Stomach smooth muscle (tissue), 2 donors: ENCODE results near the gene ADAMTS2.

Source experiments
- H3K27ac ChIP-seq: one replicate; pipeline ENCODE4 v1.7.0; 2013; ENCODE audit warnings: mild to moderate bottlenecking, low read length, inconsistent platforms
- H3K27me3 ChIP-seq, 2 donors: one replicate each; pipeline ENCODE4 v1.7.0; 2013; ENCODE audit warnings: low read length in 2 of 2; ENCODE audit not compliant: insufficient read depth in 2 of 2, control insufficient read depth in 1 of 2
- H3K36me3 ChIP-seq, 2 donors: one replicate each; pipeline ENCODE4 v1.7.0; 2013; ENCODE audit warnings: low read length in 2 of 2; ENCODE audit not compliant: control insufficient read depth in 2 of 2, insufficient read depth in 2 of 2
- H3K4me1 ChIP-seq: one replicate; pipeline ENCODE4 v1.7.0; 2013; ENCODE audit warnings: low read length; ENCODE audit not compliant: control insufficient read depth, insufficient read depth
- H3K4me3 ChIP-seq, 2 donors: one replicate each; pipeline ENCODE4 v1.7.0; 2013; ENCODE audit warnings: low read length in 2 of 2
- H3K9ac ChIP-seq, 2 donors: one replicate each; pipeline ENCODE4 v1.7.0; 2013; ENCODE audit warnings: low read length in 2 of 2, mild to moderate bottlenecking in 1 of 2
- H3K9me3 ChIP-seq, 2 donors: one replicate each; pipeline ENCODE4 v1.7.0; 2013; ENCODE audit warnings: low read length in 2 of 2; ENCODE audit not compliant: control insufficient read depth in 2 of 2
- donor health status: healthy.
- donor health status: Pancreatic carcinoma.

Gene ADAMTS2

DNA sequence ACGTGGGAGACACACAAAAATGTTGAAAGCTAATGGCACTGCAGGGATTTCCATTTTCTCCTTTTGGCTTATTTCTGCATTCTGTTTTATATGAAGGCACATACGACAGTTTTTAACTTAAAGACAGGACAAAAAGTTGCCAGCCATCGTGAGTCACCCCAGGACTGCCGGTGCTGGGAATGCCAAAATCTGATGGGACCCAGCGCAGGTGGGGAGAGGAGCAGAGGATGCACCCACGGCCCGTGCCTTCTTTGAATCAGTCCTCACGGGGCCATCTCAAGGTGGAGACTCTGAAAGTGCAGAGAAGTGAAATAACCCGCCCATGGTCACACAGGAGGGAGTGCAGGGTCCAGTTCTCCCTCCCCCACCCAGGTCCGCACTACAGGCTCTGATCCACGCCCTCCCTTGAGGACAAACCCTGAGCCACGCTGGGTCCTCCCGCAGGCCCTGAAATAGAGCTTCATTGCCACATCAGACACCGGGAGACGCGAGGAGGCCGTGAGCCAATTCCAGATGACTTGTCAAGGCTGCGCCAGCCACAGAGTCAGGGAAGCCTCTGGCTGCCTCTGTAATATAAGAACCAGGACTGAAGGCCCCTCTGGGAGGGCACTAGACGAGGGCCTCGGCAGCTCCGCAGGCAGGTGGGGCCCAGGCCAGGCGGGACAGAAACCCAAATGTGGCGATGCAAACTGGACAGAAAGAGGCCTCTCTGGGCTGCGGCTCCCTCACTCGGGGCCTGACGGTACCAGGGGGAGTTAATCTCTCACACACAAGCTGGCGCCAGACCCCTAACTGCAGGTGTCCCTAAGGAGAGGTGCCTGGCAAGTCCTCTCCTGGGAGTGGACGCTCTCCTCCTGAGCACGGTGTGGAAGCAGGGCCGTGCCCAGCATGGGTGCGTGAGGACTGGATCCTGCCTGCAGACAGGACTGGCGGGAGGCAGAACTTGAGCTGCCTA is 22.9 kb downstream of the ADAMTS2 start:
- Histone ChIP-seq H3K4me3 (no peak overlapping the region), H3K36me3 (no peaks in the 10 kb centered on the region), H3K4me1 (no peaks in the 10 kb centered on the region), H3K27ac (no peak overlapping the region), H3K9me3 (no peaks in the 10 kb centered on the region), H3K27me3 (peaks cover 0 to 4% of the 10 kb centered on the region in 2 donors), H3K9ac (no peak overlapping the region)

DNA sequence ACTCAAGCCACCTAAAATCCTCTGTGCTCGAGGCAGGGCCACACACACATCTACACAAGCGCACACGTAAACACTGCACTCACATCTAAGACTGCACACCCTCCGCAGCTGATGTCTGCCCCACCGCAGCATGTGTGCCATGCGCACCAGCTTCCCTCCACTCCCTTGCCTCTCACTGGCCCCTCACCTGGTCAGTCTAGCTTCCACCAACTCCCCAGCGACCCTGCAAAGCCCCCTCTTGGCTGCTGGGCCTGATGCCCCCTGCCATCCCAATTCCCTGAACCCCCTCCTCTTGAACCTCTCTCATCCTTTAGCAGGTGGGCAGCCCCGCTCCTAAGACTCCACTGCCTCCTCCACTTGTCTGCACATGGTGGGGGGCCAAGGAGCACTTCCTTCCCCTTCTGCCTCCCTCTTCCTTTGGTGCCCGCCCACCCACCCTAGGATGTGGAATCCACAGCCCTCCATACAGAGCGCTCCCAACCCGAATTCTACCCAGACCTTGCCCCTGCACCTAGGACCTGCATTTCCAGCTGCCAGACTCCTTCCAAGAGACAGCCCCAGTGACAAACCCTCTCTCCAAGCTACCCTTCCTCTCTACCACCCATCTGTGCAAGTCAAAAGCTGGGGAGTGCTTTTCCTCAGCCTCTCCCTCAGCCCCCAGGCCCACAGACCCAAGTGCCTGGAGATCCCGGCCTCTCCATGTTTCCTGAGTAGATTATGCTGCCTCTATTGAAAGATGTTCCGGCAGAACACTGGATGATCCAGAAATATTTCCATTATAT is 23.9 kb downstream of the ADAMTS2 start:
- Histone ChIP-seq H3K4me3 (no peak overlapping the region), H3K27me3 (peaks cover 0 to 2% of the 10 kb centered on the region in 2 donors), H3K9ac (no peak overlapping the region), H3K36me3 (no peaks in the 10 kb centered on the region), H3K4me1 (no peaks in the 10 kb centered on the region), H3K9me3 (no peaks in the 10 kb centered on the region), H3K27ac (no peak overlapping the region)

DNA sequence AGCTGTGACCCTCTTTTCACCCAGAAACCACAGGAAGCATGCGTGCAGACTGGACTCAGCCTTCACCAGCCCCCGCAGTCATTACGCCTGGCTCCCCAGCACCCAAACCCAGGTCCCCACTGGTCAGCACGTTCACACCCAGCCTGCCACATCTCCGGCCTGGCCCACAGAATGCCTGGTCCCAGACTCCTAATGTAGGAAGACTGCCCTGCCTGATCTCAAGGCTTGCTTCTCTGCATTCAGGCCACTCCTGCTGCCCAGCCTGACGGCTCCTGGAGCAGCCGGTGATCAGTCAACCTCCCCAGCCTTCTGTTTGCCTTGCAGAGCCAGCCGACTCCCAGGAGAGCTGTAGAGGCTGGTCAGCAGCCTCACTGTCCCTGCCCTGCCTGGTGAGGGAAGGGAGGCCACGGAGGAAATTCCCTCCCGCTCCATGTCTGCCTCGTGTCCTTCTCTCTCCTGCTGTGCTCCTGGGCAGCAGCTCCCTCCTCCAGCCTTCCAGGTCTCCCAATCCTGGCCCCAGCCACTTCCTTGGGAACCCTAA is 25.4 kb downstream of the ADAMTS2 start:
- Histone ChIP-seq H3K4me3 (no peak overlapping the region), H3K9me3 (no peaks in the 10 kb centered on the region), H3K27ac (no peak overlapping the region), H3K27me3 (peaks cover 0 to 2% of the 10 kb centered on the region in 2 donors), H3K36me3 (no peaks in the 10 kb centered on the region), H3K9ac (no peak overlapping the region), H3K4me1 (peaks cover 4% of the 10 kb centered on the region)

DNA sequence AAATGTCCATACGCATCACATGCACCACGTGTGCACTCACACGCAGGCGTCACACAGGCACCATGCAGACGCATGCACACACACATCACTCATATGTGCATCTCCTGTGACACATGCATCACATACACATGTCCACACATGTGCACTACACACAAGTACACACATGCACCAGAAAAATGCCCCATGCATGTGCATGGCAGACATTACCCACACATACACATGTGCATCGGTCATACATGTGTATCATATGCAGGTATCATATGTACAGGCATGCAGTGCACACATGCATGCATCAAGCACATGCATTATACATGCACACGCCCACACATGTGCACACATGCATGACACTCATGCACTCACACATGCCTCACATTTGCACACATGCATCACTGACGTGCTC is 26.1 kb downstream of the ADAMTS2 start:
- H3K9ac ChIP-seq = no peak overlapping the region
- H3K27ac ChIP-seq = no peak overlapping the region
- H3K4me1 ChIP-seq = peaks cover 11% of the 10 kb centered on the region
- H3K9me3 ChIP-seq = no peaks in the 10 kb centered on the region
- H3K27me3 ChIP-seq = peaks cover 0 to 2% of the 10 kb centered on the region in 2 donors
- H3K36me3 ChIP-seq = no peaks in the 10 kb centered on the region
- no peak overlapping the region for H3K4me3 ChIP-seq

DNA sequence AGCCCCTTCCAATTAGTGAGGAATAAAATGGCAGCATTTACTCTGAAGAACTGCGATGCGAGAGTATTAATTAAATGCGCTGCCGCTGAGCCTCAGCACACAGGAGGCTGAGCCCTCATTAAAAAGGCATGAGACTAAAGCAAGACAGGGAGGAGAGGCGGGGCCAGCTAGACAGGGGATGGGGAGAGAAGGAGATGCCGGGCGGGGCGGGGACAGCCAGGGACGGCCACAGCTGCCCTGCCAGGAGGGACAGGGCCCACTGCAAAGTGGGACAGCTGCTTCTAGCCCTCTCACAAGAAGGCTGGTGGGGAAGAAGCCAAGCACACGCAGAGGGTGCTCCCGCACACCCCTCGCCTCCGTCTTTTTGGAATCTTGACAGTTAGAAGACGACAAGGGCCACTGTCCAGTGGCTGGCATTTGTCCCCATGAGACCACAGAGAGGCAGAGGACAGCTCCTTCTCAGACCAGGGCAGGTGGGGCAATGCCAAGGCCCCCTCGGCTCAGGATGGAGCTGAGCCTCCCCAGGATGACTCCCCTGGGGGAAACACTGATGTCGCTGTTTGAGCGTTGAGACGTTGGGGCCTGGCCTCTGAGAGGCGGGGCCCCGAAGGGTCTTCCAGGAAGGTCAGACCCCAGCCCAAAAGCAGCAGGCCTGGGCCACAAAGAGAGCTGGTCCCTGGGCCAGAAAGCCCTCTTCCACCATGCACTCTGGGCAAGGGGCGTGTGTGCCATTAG is 26.9 kb downstream of the ADAMTS2 start:
- Histone ChIP-seq H3K4me3 (no peak overlapping the region), H3K4me1 (peaks cover 14% of the 10 kb centered on the region), H3K27me3 (peaks cover 0 to 2% of the 10 kb centered on the region in 2 donors), H3K36me3 (no peaks in the 10 kb centered on the region), H3K9me3 (no peaks in the 10 kb centered on the region), H3K27ac (no peak overlapping the region), H3K9ac (no peak overlapping the region)

DNA sequence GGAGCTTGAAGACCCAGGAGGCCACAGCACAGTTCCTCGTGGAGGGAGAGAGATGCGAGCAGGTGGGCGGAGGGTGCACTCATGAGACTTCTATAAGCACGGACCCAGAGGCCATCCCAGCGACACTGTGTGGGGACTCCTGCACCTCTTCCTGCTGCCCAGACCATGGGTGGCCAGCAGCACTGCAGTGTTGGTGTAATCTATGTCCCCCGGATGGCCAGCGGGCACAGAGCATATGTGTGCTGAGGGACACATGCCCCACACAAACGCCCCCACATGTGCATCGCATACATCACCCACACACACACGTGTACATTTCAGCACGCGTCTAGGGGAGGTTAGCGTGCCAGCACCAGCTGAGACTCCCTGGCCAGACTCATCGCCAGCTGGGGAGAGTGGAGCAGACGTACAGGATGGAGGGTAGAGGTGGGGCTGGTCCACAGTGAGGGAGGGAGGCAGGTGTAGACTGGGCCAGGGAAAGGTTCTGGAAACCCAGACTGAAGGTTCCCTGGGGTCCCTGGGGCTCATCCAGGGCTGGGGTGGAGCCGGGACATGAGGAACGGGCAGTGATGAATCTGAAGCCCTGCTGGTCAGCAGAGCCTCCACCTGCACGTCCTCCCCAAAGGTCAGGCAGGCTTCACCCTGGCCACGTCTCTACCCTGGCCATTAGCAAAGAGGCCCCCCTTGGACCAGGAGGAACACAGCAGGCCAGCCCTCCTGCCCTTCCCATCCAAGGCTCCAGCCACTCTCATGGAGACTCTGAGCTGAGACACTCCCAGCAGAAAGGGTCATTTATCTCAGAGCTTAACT is 27.6 kb downstream of the ADAMTS2 start:
- H3K4me1 ChIP-seq = peaks cover 14% of the 10 kb centered on the region
- no peak overlapping the region for H3K4me3 ChIP-seq

DNA sequence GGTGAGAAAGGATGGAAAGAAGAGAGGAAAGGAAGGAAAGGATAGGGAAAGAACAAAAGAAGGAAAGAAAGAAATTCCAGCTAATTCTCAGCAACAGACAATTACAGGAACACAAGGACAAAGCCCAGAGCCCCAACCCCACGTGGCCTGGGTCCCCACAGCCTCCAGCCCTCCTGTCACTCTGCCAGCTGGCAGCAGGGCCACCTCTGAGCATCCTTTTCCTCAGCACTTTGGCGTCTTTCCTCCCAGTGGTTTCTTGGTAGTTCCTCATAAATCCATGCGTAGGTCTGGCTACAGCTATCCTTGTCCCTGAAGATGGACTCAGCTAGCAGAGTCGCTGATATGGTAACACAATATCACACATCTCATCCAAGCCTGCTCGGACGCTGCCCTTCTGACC is 28.3 kb downstream of the ADAMTS2 start:
- H3K4me1 ChIP-seq = peaks cover 14% of the 10 kb centered on the region
- H3K27me3 ChIP-seq = peaks cover 0 to 2% of the 10 kb centered on the region in 2 donors
- no peak overlapping the region for H3K27ac ChIP-seq
- peaks cover 0 to 2% of the 10 kb centered on the region in 2 donors for H3K9me3 ChIP-seq
- no peak overlapping the region for H3K9ac ChIP-seq
- no peak overlapping the region for H3K4me3 ChIP-seq
- H3K36me3 ChIP-seq = no peaks in the 10 kb centered on the region

More for the DNA sequence above, 27.6 kb downstream of the ADAMTS2 start:
- no peak overlapping the region for H3K9ac ChIP-seq
- H3K27ac ChIP-seq = no peak overlapping the region
- H3K27me3 ChIP-seq = peaks cover 0 to 2% of the 10 kb centered on the region in 2 donors
- H3K36me3 ChIP-seq = no peaks in the 10 kb centered on the region
- peaks cover 0 to 2% of the 10 kb centered on the region in 2 donors for H3K9me3 ChIP-seq

DNA sequence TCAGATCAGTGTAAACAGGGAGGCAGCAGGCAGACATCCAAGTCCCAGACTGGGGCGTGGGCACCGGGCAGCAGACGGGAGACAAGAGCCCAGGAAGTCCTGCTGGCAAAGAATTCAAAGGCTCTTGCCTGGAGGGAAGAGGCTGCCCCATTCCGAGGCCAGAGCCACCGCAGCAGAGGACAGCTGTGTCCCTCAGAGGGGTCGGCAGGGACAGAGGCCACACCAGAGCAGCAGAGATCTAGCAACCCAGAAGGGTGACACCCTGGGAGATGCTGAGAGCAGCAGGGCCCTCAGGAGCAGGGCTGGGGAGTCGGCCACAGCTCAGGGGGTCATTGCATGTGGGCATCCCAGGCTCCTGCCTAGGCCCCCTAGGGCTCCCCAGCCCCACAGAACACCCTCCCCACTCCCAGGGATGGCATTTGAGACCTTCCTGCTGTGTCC is 29.1 kb downstream of the ADAMTS2 start:
- H3K9me3 ChIP-seq = peaks cover 0 to 2% of the 10 kb centered on the region in 2 donors
- H3K36me3 ChIP-seq = no peaks in the 10 kb centered on the region
- H3K9ac ChIP-seq = no peak overlapping the region
- H3K27ac ChIP-seq = no peak overlapping the region
- H3K4me1 ChIP-seq = peaks cover 14% of the 10 kb centered on the region
- H3K27me3 ChIP-seq = no peaks in the 10 kb centered on the region
- H3K4me3 ChIP-seq = no peak overlapping the region

DNA sequence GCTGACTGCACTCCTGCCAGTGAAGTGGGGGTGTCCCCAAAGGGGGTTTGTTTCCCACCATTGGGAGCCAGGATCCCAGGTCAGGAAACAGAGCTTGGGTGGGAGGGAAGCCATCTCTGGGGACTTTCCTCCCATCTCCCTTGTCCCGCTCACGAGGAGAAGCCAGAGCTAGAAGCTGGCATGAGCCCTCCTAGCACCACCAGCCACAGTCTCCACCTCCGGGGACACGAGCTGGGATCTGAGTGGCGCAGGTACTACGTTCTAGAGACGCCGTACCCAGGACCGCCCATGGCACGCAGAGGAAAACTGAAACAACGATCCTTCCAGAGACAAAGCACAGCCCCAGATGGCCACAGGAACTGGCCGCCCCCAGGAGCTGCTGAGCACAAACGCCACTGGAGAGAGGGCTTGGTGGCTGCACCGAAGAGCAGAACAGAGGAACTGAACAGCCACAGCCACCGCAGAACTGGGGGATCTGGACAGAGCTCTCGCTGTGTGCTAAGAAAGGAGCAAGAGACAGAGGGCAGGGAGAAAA is 29.8 kb downstream of the ADAMTS2 start:
- H3K9me3 ChIP-seq = peaks cover 0 to 2% of the 10 kb centered on the region in 2 donors
- H3K27ac ChIP-seq = no peak overlapping the region
- H3K36me3 ChIP-seq = no peaks in the 10 kb centered on the region
- H3K4me3 ChIP-seq = no peak overlapping the region
- no peaks in the 10 kb centered on the region for H3K27me3 ChIP-seq
- no peak overlapping the region for H3K9ac ChIP-seq
- peaks cover 14% of the 10 kb centered on the region for H3K4me1 ChIP-seq
